T-cell (primary cell): Measurements from ENCODE around the gene SRGN. TPM values are rescaled to one million over a fixed set of nuclear protein-coding genes. Genes with fewer than 3 reads are reported as not detected.

Source experiments
- ATAC-seq, 4 experiments: fragments of 200-7000 bp in 3 of 4; fragments of 150-1000 bp in 1 of 4; cut with Tn5 transposase; replicated peaks in 1 of 4; 1 replicate in 3 of 4; 2 replicates in 1 of 4; pipeline ENCODE4 v1.10.0; 2021; ENCODE audit warnings: moderate library complexity in 3 of 4, mild to moderate bottlenecking in 2 of 4, moderate number of reproducible peaks in 1 of 4
- CTCF ChIA-PET, 2 donors: fragments of 300-600 bp; sonication (Branson Sonifier 250); formaldehyde crosslinking; loops; one replicate each; lab custom pipeline; 2022; ENCODE audit warnings: antibody characterized with exemption in 2 of 2; lab: Charles Lee
- POLR2A ChIA-PET, 2 donors: fragments of 300-600 bp; sonication (Branson Sonifier 250); formaldehyde crosslinking; loops; one replicate each; lab custom pipeline; 2022; ENCODE audit warnings: antibody characterized with exemption in 2 of 2; lab: Charles Lee
- DNase-seq, 35 experiments: peaks; one replicate each; pipeline versions ENCODE4 v3.0.0 to v3.0.0-alpha.2; 2013 to 2023
- H3K27ac ChIP-seq: one replicate; pipeline ENCODE4 v1.5.1; 2013; ENCODE audit warnings: low read length
- H3K27me3 ChIP-seq, 2 experiments: replicated peaks in 1 of 2; 1 replicate in 1 of 2; 2 replicates in 1 of 2; pipeline versions ENCODE4 v1.6.1 to v1.7.0; 2013; ENCODE audit warnings: low read length in 1 of 2, mixed read lengths in 1 of 2; ENCODE audit not compliant: control insufficient read depth in 2 of 2, insufficient read depth in 2 of 2; ENCODE audit errors: extremely low read depth in 1 of 2
- H3K36me3 ChIP-seq, 2 donors: 1 replicate in 1 of 2; 2 replicates in 1 of 2; pipeline versions ENCODE4 v1.6.1 to v1.7.0; 2013; ENCODE audit warnings: low read length in 1 of 2; ENCODE audit not compliant: control insufficient read depth in 2 of 2, insufficient read depth in 1 of 2; ENCODE audit errors: extremely low read depth in 1 of 2
- H3K4me1 ChIP-seq, 2 experiments: 1 replicate in 1 of 2; 2 replicates in 1 of 2; pipeline versions ENCODE4 v1.6.1 to v1.7.0; 2013; ENCODE audit warnings: low read length in 2 of 2, mixed read lengths in 1 of 2; ENCODE audit not compliant: insufficient read depth in 2 of 2, control insufficient read depth in 1 of 2; ENCODE audit errors: extremely low read depth in 1 of 2
- H3K4me3 ChIP-seq, 2 donors: 1 replicate in 1 of 2; 2 replicates in 1 of 2; pipeline versions ENCODE4 v1.5.1 to v1.7.0; 2013; ENCODE audit warnings: mild to moderate bottlenecking in 2 of 2, low read length in 1 of 2, moderate library complexity in 1 of 2; ENCODE audit not compliant: control insufficient read depth in 1 of 2; ENCODE audit errors: extremely low read depth in 1 of 2
- H3K9me3 ChIP-seq: 2 replicates; pipeline ENCODE4 v1.7.0; 2013
- H3K27ac Mint-ChIP-seq, 2 donors: one replicate each; pipeline ENCODE4 v1.8.0; 2020 to 2021; ENCODE audit warnings: mild to moderate bottlenecking in 2 of 2, mixed read lengths in 2 of 2
- H3K27me3 Mint-ChIP-seq, 2 donors: one replicate each; pipeline ENCODE4 v1.8.0; 2021 to 2022; ENCODE audit warnings: mixed read lengths in 2 of 2
- H3K36me3 Mint-ChIP-seq: one replicate; pipeline ENCODE4 v1.8.0; 2021; ENCODE audit warnings: mixed read lengths
- H3K4me1 Mint-ChIP-seq, 3 donors: one replicate each; pipeline ENCODE4 v1.8.0; 2020 to 2022; ENCODE audit warnings: mixed read lengths in 3 of 3, mild to moderate bottlenecking in 1 of 3
- H3K4me3 Mint-ChIP-seq, 3 donors: one replicate each; pipeline ENCODE4 v1.8.0; 2020 to 2022; ENCODE audit warnings: mild to moderate bottlenecking in 3 of 3, mixed read lengths in 3 of 3, moderate library complexity in 3 of 3
- H3K9me3 Mint-ChIP-seq, 3 donors: one replicate each; pipeline ENCODE4 v1.8.0; 2020 to 2022; ENCODE audit warnings: mixed read lengths in 3 of 3
- WGBS: methylation state at CpG from one replicate; pipeline ENCODE4 v1.1.5; 2013; ENCODE audit warnings: missing lambda C conversion rate; ENCODE audit not compliant: insufficient coverage; 5-methylcytosine and 5-hydroxymethylcytosine counted together
- total RNA-seq, 35 experiments: library from RNA in 6 of 35; stranded (reverse) in 6 of 35; fragments of 120-200 nt in 1 of 35; gene quantifications; one replicate each; pipeline versions ENCODE4 v1.2.1 to v1.2.4 and lab custom pipeline; 2013 to 2026

The SRGN gene
- total RNA-seq, 5 donors from 2014 or later (not counting 1 experiment from before 2014, with no cell fraction given), result 91.4 to 271 (median 137) TPM

DNA sequence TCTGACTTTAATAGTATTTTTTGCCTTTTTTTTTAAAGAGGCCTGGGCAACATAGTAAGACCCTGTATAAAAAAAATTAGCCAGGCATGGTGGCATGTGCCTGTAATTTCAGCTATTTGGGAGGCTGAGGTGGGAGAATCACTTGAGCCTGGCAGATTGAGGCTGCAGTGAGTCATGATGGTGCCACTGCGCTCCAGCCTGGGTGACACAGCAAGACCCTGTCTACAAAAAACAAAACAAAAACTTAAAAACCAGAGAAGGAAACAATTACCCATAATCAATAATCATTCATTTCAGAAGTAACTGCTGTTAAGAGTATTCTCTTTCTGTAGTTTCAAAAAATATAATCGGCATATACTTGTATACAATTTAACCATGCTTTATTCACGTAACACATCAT, 64.1 kb downstream of the SRGN start:
- peaks cover 0 to 4% of the 10 kb centered on the region in 2 experiments for H3K4me1 ChIP-seq
- H3K36me3 Mint-ChIP-seq, result peaks cover 7% of the 10 kb centered on the region
- H3K4me3 ChIP-seq, result no peak overlapping the region
- H3K9me3 ChIP-seq, result no peaks in the 10 kb centered on the region
- no peak overlapping the region for H3K4me3 Mint-ChIP-seq
- H3K27me3 Mint-ChIP-seq, result no peaks in the 10 kb centered on the region
- ChIA-PET CTCF (interaction anchor here in 1 of 2 donors (0.6 kb wide), 1 partner anchor 42 kb away, joined by 3 read pairs; no protein-coding TSS in a partner anchor), POLR2A (interaction anchor here in 1 of 2 donors (0.6 kb wide), 1 partner anchor 61 kb away, joined by 4 read pairs; no protein-coding TSS in a partner anchor)
- H3K4me1 Mint-ChIP-seq, result peaks cover 21 to 26% (median 22%) of the 10 kb centered on the region in 3 donors
- H3K27ac ChIP-seq, result no peak overlapping the region
- H3K9me3 Mint-ChIP-seq, result no peaks in the 10 kb centered on the region
- no peaks in the 10 kb centered on the region for H3K27me3 ChIP-seq
- ATAC-seq (no peak), DNase-seq (no peak)
- no peak overlapping the region for H3K27ac Mint-ChIP-seq
- H3K36me3 ChIP-seq, result peaks cover 2% of the 10 kb centered on the region in 2 donors
- no CpG with 5 or more reads among the region's 3 CpGs for WGBS

DNA sequence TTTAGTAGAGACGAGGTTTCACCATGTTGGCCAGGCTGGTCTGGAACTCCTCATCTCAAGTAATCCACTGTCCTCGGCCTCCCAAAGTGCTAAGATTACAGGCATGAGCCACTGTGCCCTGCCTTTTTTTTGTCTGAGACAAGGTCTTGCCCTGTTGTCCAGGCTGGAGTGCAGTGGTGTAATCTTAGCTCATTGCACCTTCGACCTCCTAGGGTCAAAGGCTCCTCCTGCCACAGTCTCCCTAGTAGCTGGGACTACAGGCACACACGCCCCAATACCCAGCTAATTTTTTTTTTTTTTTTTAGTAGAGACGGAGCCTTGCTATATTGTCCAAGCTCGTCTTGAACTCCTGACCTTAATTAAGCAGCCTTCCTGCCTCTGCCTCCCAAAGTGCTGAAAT, 65.3 kb downstream of the SRGN start:
- no peak for DNase-seq
- H3K27me3 Mint-ChIP-seq, result no peaks in the 10 kb centered on the region
- Histone ChIP-seq H3K9me3 (no peaks in the 10 kb centered on the region), H3K4me3 (no peak overlapping the region), H3K4me1 (no peaks in the 10 kb centered on the region), H3K36me3 (peaks cover 2 to 12% of the 10 kb centered on the region in 2 donors), H3K27me3 (no peaks in the 10 kb centered on the region), H3K27ac (no peak overlapping the region)
- H3K4me1 Mint-ChIP-seq, result peaks cover 14 to 20% (median 17%) of the 10 kb centered on the region in 3 donors
- H3K27ac Mint-ChIP-seq, result no peak overlapping the region
- ChIA-PET CTCF (interaction anchor here (0.6 to 0.7 kb wide), 2 partner anchors 21 to 841 kb away, joined by 3 to 4 read pairs; no protein-coding TSS in a partner anchor), POLR2A (no interaction called here)
- ATAC-seq, result no peak
- no peak overlapping the region for H3K4me3 Mint-ChIP-seq
- no peaks in the 10 kb centered on the region for H3K9me3 Mint-ChIP-seq
- 92% methylated on average over 2 of the region's 6 CpGs for WGBS
- peaks cover 14% of the 10 kb centered on the region for H3K36me3 Mint-ChIP-seq

Other genes with a start within 250 kb of the SRGN start
- gene DDX50, start 186.8 kb upstream of the SRGN start, total RNA-seq, result 10 to 100 TPM; 31.0 to 42.3 (median 40.8) TPM
- gene DDX21, start 131.9 kb upstream of the SRGN start, total RNA-seq, result 10 to 100 TPM; 53.7 to 86.0 (median 60.7) TPM
- 10 to 100 TPM in 3 of 5 donors, 1 to 10 TPM in 2; 5.9 to 15.2 (median 13.2) TPM for gene KIFBP, start 99.3 kb upstream of the SRGN start, total RNA-seq
- gene VPS26A, start 36.1 kb downstream of the SRGN start, total RNA-seq, result 10 to 100 TPM; 24.6 to 35.8 (median 28.2) TPM
- gene SUPV3L1, start 92.1 kb downstream of the SRGN start, total RNA-seq, result 10 to 100 TPM; 34.1 to 50.7 (median 36.1) TPM
- gene HKDC1, start 132.2 kb downstream of the SRGN start, total RNA-seq, result 1 to 10 TPM; 2.3 to 6.5 (median 5.2) TPM
- gene HK1, start 190.4 kb downstream of the SRGN start, total RNA-seq, result 10 to 100 TPM; 66.3 to 85.5 (median 83.6) TPM